NCI-H774 (cell line): Measurements from ENCODE around the gene GIMAP8.
"Not testable (repeated sequence)": the region's sequence is repeated elsewhere in the genome, so short reads cannot be mapped to it uniquely, and the experiment has no call there.

Experiments
- DNase-seq: peaks from one replicate; lab custom pipeline; 2025; lab: John Stamatoyannopoulos, UW

Gene GIMAP8

DNA sequence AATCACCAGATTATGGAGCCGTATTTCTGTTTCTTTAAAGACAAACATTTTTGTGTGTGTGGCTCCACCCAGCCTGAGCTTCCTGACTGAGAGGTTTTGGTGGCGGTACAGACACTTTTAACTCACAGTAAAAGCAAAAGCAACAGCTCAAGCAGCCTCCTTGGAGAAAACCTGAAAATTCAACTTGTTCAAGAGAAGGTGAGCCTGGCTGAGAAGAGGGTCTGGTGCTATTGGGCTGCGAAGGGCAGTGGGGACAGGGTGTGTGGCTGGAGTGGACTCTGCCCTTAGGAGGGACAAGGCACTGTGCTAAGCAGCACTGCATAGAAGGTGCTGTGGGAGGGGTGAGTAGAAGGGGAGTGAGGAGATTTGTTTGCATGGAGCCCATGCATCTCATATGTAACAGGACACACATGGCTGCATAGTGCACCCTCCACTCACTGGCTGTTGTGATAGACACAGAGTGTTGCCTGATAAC lies 64.4 kb downstream of the GIMAP8 start, which contains the start of gene GIMAP7:
TSS of gene GIMAP7 (plus strand) at position 125 of the 475 bp plus-strand sequence. CDS start 5,103 bp downstream, outside the sequence.
- DNase-seq, result no peak

- no peak for DNase-seq
Measured at GRCh38 chr7:150515248-150516147, 65.1 kb downstream of the GIMAP8 start.

DNA sequence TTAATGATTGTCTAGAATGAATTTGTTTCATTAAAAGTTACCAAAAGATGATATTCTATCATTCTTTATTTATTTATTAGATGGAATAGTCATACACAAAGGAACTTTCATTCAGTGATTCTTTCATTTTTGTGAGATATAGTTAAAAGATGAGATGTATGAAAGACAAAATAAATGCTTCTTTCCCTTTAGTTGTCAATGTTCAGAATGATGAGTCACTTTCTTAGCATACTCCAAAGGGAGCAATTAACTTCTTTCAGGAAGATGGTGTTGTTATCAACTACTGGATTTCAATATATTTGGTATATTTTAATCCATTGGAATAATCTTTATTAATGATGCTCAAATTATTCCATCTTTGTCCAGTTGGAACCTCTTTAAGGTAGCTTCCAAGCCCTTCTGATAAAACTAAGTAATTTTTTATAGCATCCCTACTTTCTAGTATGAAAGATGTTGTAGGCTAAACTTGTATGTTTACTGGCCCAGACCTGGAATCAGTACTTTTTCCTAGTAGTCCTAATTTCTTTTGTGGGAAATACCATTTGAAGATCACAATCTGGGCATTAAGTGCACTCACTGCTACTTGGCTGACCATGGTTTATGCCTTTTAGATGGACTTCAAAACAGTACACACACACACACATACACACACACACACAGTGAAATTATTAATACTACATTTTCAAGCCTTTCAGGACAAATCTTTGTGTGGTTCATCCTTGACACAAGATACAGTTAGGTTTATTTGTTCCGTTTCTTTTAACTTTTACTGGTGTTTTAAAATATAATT lies 66.7 kb downstream of the GIMAP8 start:
- no peak for DNase-seq

DNA sequence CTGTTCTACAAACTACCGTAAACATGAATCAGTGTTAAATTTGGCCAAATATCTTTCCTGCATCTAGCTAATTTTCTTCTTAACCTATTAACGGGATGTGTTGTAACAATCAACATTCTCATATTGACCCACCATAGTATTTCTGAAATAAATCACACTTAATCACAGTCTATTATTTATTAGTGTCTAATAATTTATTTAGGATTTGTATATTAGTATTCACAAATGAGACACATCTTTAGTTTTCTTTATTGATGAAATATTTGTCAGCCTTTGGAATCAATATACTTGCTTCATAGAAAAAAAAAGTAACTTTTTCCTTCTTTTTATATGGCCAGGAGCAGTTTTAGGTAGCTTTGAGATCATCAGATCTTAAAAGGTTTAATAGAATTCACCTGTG lies 68.9 kb downstream of the GIMAP8 start:
- DNase-seq, result no peak

GRCh38 chr7:150520145-150520544 lies 69.7 kb downstream of the GIMAP8 start:
- no peak for DNase-seq

- DNase-seq, result not testable (repeated sequence)
Measured at GRCh38 chr7:150522931-150523330, 72.5 kb downstream of the GIMAP8 start.

DNA sequence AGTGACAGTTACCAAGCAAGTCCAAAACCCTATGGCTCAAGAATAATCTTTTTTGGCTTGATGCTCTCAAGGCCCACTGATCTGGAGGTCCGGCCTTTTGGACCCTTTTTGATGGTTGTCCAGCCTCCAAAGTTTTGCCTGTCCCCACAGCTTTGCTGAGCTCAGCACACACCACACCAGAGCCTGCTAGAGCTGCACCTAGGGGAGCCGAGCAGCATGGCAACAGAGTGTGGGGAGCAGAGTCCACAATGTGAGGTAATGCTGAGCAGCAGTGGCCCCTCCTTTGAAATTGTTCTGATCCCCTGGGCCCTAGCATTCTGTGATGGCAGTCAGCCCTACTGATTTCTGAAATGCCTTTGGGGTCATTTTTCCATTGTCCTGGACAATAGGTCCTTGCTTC lies 73.6 kb downstream of the GIMAP8 start:
- no peak for DNase-seq
